NT2/D1 (cell line): ENCODE results near the gene SLC8A1.

Source experiments
- DNase-seq: peaks from one replicate; pipeline ENCODE4 v3.0.0-alpha.2; 2011; ENCODE audit warnings: low read depth, low spot score
- H3K27me3 ChIP-seq: 2 replicates; pipeline ENCODE4 v1.6.0; 2011; ENCODE audit warnings: mild to moderate bottlenecking; ENCODE audit not compliant: insufficient read length, insufficient read depth
- H3K36me3 ChIP-seq: 2 replicates; pipeline ENCODE4 v1.6.1; 2011; ENCODE audit warnings: mild to moderate bottlenecking, low read length, mixed read lengths; ENCODE audit not compliant: insufficient read depth, insufficient read length
- H3K4me1 ChIP-seq: 2 replicates; pipeline ENCODE4 v1.5.1; 2011; ENCODE audit not compliant: insufficient read depth, insufficient read length
- H3K4me3 ChIP-seq: 2 replicates; pipeline ENCODE4 v1.5.1; 2011; ENCODE audit warnings: low read depth; ENCODE audit not compliant: insufficient read length
- H3K9ac ChIP-seq: 2 replicates; pipeline ENCODE4 v1.6.0; 2011; ENCODE audit warnings: low read depth; ENCODE audit not compliant: insufficient read length
- H3K9me3 ChIP-seq: 2 replicates; pipeline ENCODE4 v1.5.1; 2011; ENCODE audit warnings: mild to moderate bottlenecking, low read length; ENCODE audit not compliant: insufficient read depth
- SUZ12 ChIP-seq: IDR thresholded peaks from 2 replicates; pipeline ENCODE4 v1.6.1; 2011; ENCODE audit not compliant: insufficient read length, insufficient read depth; ENCODE audit errors: extremely low read depth
- YY1 ChIP-seq: IDR thresholded peaks from 2 replicates; pipeline ENCODE4 v1.6.1; 2011; ENCODE audit not compliant: insufficient read length, insufficient read depth
- ZNF274 ChIP-seq: IDR thresholded peaks from 2 replicates; pipeline ENCODE4 v1.6.1; 2011; ENCODE audit warnings: mild to moderate bottlenecking, low read depth, low read length

Gene SLC8A1

DNA sequence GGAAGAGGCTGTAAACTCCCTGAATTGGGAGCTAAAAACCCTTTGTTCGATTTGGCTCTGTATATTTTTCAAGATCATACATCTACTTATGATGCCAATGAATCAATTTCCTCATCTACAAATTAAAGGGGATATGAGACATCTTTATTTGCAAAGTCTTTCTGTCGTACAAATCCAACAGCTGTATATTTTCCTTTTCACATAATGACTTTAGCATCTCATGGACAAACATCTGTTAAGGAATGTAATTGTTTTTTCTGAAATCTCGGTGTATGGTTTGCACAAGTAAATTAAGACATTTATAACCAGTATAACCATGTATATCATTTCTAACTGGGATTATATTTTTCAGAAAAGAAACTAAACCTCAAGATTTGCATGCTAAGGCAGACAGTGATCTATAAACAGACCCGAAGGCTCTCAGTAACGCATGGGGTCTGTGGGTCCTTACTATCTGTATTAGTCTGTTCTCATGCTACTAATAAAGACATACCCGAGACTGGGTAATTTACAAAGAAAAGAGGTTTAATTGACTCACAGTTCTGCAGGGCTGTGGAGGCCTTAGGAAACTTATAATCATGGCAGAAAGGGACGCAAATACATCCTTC lies 130.8 kb downstream of the SLC8A1 start:
- H3K36me3 ChIP-seq, result no peaks in the 10 kb centered on the region
- TF ChIP-seq ZNF274, result no peak
- no peak for TF ChIP-seq YY1
- no peak for TF ChIP-seq SUZ12
- H3K4me3 ChIP-seq, result no peak overlapping the region
- DNase-seq, result no peak
- no peaks in the 10 kb centered on the region for H3K27me3 ChIP-seq
- H3K9ac ChIP-seq, result no peak overlapping the region
- H3K9me3 ChIP-seq, result no peaks in the 10 kb centered on the region
- no peaks in the 10 kb centered on the region for H3K4me1 ChIP-seq

- H3K27me3 ChIP-seq, result no peaks in the 10 kb centered on the region
- no peaks in the 10 kb centered on the region for H3K36me3 ChIP-seq
- TF ChIP-seq SUZ12, result no peak
- TF ChIP-seq YY1, result no peak
- TF ChIP-seq ZNF274, result no peak
- no peak overlapping the region for H3K9ac ChIP-seq
- no peaks in the 10 kb centered on the region for H3K9me3 ChIP-seq
- no peak overlapping the region for H3K4me3 ChIP-seq
- no peaks in the 10 kb centered on the region for H3K4me1 ChIP-seq
- DNase-seq, result no peak
Observed at GRCh38 chr2:40318921-40319320, 133.0 kb downstream of the SLC8A1 start.

DNA sequence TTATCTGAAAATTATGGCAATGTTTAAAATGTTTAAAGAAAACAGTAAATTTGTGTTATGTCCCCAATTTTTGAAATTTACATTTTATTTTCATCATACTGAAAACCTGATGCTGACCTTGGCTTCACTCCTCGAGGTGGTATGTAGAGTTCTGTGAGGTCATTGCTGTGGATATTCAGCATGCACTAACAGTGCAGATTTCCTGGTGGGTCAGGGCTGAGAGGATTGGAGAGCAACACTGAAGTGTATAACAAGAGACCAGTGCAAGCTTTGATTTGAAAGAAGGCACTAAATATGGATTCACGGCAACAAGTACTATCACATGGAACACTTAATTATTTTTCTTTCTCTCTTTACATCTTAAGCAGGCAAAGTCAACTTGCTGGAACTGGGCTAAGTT lies 134.1 kb downstream of the SLC8A1 start:
- Histone ChIP-seq H3K27me3 (no peaks in the 10 kb centered on the region), H3K36me3 (no peaks in the 10 kb centered on the region), H3K4me3 (no peak overlapping the region), H3K9ac (no peak overlapping the region), H3K4me1 (no peaks in the 10 kb centered on the region), H3K9me3 (no peaks in the 10 kb centered on the region)
- TF ChIP-seq ZNF274 (no peak), SUZ12 (no peak), YY1 (no peak)
- DNase-seq, result no peak

DNA sequence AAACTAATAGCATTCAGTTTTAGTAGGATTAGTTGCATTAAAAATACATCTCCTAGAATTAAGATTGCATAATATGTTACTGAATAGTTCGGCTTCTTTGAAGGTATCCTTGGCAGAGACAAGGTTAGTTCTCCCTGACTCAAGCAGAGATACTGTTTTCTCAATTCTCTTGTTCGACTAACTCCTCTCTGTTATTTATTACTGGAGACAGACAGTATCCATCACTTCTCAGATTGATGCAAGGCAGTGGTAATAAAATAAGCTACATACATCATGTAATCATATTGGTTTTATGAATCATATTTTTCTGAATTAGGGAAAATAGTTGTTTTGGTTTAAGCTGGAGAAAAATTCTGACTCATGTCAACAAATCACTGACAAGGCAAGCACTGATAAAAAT lies 134.8 kb downstream of the SLC8A1 start:
- Histone ChIP-seq H3K4me3 (no peak overlapping the region), H3K9ac (no peak overlapping the region), H3K9me3 (no peaks in the 10 kb centered on the region), H3K4me1 (no peaks in the 10 kb centered on the region), H3K36me3 (no peaks in the 10 kb centered on the region), H3K27me3 (no peaks in the 10 kb centered on the region)
- no peak for DNase-seq
- TF ChIP-seq YY1, result no peak
- TF ChIP-seq SUZ12, result no peak
- TF ChIP-seq ZNF274, result no peak

DNA sequence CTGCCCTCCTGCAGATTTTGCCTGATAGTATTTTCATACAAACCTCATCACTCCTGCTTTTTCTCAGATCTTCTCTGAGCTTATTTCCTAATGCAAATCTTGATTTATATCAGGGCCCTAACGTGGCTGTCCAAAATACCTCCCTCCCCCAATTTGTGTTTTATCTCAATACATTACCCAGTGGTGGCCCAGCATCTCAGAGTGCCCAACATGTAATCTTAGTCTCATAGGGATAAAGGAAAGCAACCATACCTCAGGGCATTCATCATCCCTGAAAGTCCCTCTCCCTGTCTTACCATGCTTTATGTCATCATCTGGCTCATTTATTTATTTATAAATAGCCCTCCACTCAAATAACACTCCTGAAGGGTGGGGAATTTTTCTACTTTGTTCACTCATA lies 135.3 kb downstream of the SLC8A1 start:
- Histone ChIP-seq H3K9me3 (no peaks in the 10 kb centered on the region), H3K27me3 (no peaks in the 10 kb centered on the region), H3K4me1 (no peaks in the 10 kb centered on the region), H3K4me3 (no peak overlapping the region), H3K9ac (no peak overlapping the region), H3K36me3 (no peaks in the 10 kb centered on the region)
- TF ChIP-seq ZNF274, result no peak
- TF ChIP-seq YY1, result no peak
- TF ChIP-seq SUZ12, result no peak
- no peak for DNase-seq

GRCh38 chr2:40315683-40316082 lies 136.2 kb downstream of the SLC8A1 start:
- Histone ChIP-seq H3K36me3 (no peaks in the 10 kb centered on the region), H3K27me3 (no peaks in the 10 kb centered on the region), H3K9ac (no peak overlapping the region), H3K9me3 (no peaks in the 10 kb centered on the region), H3K4me1 (no peaks in the 10 kb centered on the region), H3K4me3 (no peak overlapping the region)
- DNase-seq, result no peak
- no peak for TF ChIP-seq SUZ12
- no peak for TF ChIP-seq ZNF274
- no peak for TF ChIP-seq YY1

DNA sequence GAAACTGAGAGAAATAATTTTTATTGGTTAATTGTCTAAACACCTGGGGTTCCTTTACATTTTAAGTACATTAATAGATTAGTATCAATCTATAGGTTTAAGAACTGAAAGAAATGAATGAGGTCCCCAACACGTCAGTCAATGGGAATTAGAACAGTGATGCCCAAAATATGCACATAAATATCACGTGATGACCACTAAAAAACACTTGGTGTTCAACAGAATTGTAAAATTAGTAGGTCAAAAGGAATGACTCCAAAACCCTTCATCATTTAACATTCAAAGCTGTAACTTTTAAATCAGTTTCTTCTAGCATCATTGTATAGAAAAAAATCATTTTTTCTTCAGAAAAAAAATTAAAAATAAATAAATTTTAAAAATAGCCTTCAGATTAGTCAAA lies 140.9 kb downstream of the SLC8A1 start:
- Histone ChIP-seq H3K4me3 (no peak overlapping the region), H3K27me3 (no peaks in the 10 kb centered on the region), H3K36me3 (no peaks in the 10 kb centered on the region), H3K9ac (no peak overlapping the region), H3K9me3 (no peaks in the 10 kb centered on the region), H3K4me1 (no peaks in the 10 kb centered on the region)
- no peak for DNase-seq
- TF ChIP-seq SUZ12 (no peak), ZNF274 (no peak), YY1 (no peak)

GRCh38 chr2:40310303-40310702 lies 141.6 kb downstream of the SLC8A1 start:
- no peaks in the 10 kb centered on the region for H3K9me3 ChIP-seq
- H3K27me3 ChIP-seq, result no peaks in the 10 kb centered on the region
- H3K4me3 ChIP-seq, result no peak overlapping the region
- no peak overlapping the region for H3K9ac ChIP-seq
- no peak for DNase-seq
- H3K4me1 ChIP-seq, result no peaks in the 10 kb centered on the region
- no peaks in the 10 kb centered on the region for H3K36me3 ChIP-seq
- TF ChIP-seq SUZ12, result no peak
- TF ChIP-seq ZNF274, result no peak
- no peak for TF ChIP-seq YY1
